Kidney (tissue), 14 donors: ENCODE measurements around the gene GBA2. TPM values are rescaled to one million over a fixed set of nuclear protein-coding genes. Genes with fewer than 3 reads are reported as not detected.

Experiments
- DNase-seq, 5 donors: peaks; one replicate each; pipeline ENCODE4 v3.0.0-alpha.2; 2013 to 2020
- FAIRE-seq: peaks from 2 replicates; lab custom pipeline; 2012; peaks lifted over from hg19 to GRCh38; lab: Jason Lieb, UNC
- H3K27ac ChIP-seq, 2 donors: one replicate each; pipeline ENCODE4 v1.7.0; 2013; ENCODE audit warnings: low read depth in 2 of 2, low read length in 2 of 2, inconsistent platforms in 1 of 2
- H3K27me3 ChIP-seq: one replicate; pipeline ENCODE4 v1.7.1; 2013; ENCODE audit warnings: low read length, inconsistent platforms; ENCODE audit not compliant: control insufficient read depth, insufficient read depth
- H3K36me3 ChIP-seq, 3 donors: one replicate each; pipeline versions ENCODE4 v1.7.0 to v1.7.1; 2013; ENCODE audit warnings: low read length in 3 of 3, control low read depth in 1 of 3, inconsistent platforms in 1 of 3; ENCODE audit not compliant: insufficient read depth in 3 of 3, control insufficient read depth in 2 of 3
- H3K4me1 ChIP-seq, 3 donors: one replicate each; pipeline versions ENCODE4 v1.7.0 to v1.7.1; 2013; ENCODE audit warnings: low read length in 3 of 3, inconsistent platforms in 1 of 3, low read depth in 1 of 3; ENCODE audit not compliant: control insufficient read depth in 2 of 3, insufficient read depth in 2 of 3
- H3K4me3 ChIP-seq, 3 donors: one replicate each; pipeline versions ENCODE4 v1.7.0 to v1.8.1; 2013; ENCODE audit warnings: low read length in 3 of 3, control low read depth in 1 of 3, inconsistent platforms in 1 of 3
- H3K9ac ChIP-seq, 3 donors: one replicate each; pipeline versions ENCODE4 v1.7.0 to v1.7.1; 2013; ENCODE audit warnings: low read length in 3 of 3, control low read depth in 1 of 3, inconsistent platforms in 1 of 3
- H3K9me3 ChIP-seq, 3 donors: one replicate each; pipeline versions ENCODE4 v1.7.0 to v1.7.1; 2013; ENCODE audit warnings: low read length in 3 of 3, control low read depth in 1 of 3, inconsistent platforms in 1 of 3; ENCODE audit not compliant: control insufficient read depth in 2 of 3, insufficient read depth in 1 of 3
- CTCF ChIP-seq: IDR thresholded peaks from 3 replicates; pipeline ENCODE4 v1.5.1; 2012; ENCODE audit warnings: mild to moderate bottlenecking, moderate library complexity, borderline replicate concordance; ENCODE audit not compliant: insufficient read depth; ENCODE audit errors: extremely low read depth
- intact Hi-C: fragments of 100-400 bp; cut with DNase I; formaldehyde crosslinking; loops from one replicate; pipeline ENCODE4 v1.11.1; 2022
- polyA plus RNA-seq: library from polyadenylated mRNA; stranded (reverse); fragments of 350-450 nt; fragmentation: Illumina TruSeq; extraction: RNeasy Lipid Tissue Mini Kit (QIAGEN cat#74804); gene quantifications from one replicate; pipeline ENCODE4 v1.2.3, GENCODE V29; 2014; ENCODE audit warnings: low read depth, low replicate concordance; ENCODE audit not compliant: insufficient read depth
- total RNA-seq: library from RNA; stranded (reverse); fragmentation: NEBNext Ultra II Directional; extraction: Animal tissue kit (Norgen Biotek cat#: 25700); gene quantifications from one replicate; pipeline ENCODE4 v1.2.1, GENCODE V29; 2021
- donor health status: control.
- donor health status: control.
- donor health status: control.
- donor health status: control.
- donor health status: control.
- donor health status: DM: yes; HTN: yes; CAD: no.
- donor health status: Normal renal cell carcinoma (clear cell type).

Gene GBA2
- total and polyA plus RNA-seq, 2 donors from 2014 or later = 83.2 to 93.2 TPM

- TF ChIP-seq CTCF = no peak
- Histone ChIP-seq H3K9me3 (no peaks in the 10 kb centered on the region), H3K36me3 (peaks cover 17 to 89% (median 77%) of the 10 kb centered on the region in 3 donors), H3K27me3 (no peaks in the 10 kb centered on the region), H3K9ac (no peak overlapping the region), H3K27ac (no peak overlapping the region), H3K4me3 (no peak overlapping the region), H3K4me1 (peaks cover 0 to 4% (median 0%) of the 10 kb centered on the region in 3 donors)
- DNase-seq (no peak), FAIRE-seq (no peak)
- intact Hi-C loops = no loop called here
Observed at GRCh38 chr9:35706951-35707350, 42.1 kb downstream of the GBA2 start.

GRCh38 chr9:35705836-35706430 lies 43.1 kb downstream of the GBA2 start:
- Histone ChIP-seq H3K36me3 (peaks cover 23 to 88% (median 74%) of the 10 kb centered on the region in 3 donors), H3K9me3 (no peaks in the 10 kb centered on the region), H3K4me3 (no peak overlapping the region), H3K4me1 (no peaks in the 10 kb centered on the region), H3K27me3 (no peaks in the 10 kb centered on the region), H3K27ac (no peak overlapping the region), H3K9ac (no peak overlapping the region)
- intact Hi-C loops = no loop called here
- FAIRE-seq (no peak), DNase-seq (no peak)
- no peak for TF ChIP-seq CTCF

- FAIRE-seq (no peak), DNase-seq (no peak)
- Histone ChIP-seq H3K9ac (no peak overlapping the region), H3K36me3 (peaks cover 23 to 88% (median 76%) of the 10 kb centered on the region in 3 donors), H3K4me1 (no peaks in the 10 kb centered on the region), H3K27me3 (no peaks in the 10 kb centered on the region), H3K4me3 (no peak overlapping the region), H3K27ac (no peak overlapping the region), H3K9me3 (no peaks in the 10 kb centered on the region)
- TF ChIP-seq CTCF = no peak
- intact Hi-C loops = no loop called here
Observed at GRCh38 chr9:35705372-35705771, 43.7 kb downstream of the GBA2 start.
